Hematopoietic multipotent progenitor cell treated with erythropoietin and hydrocortisone succinate and interleukin-3 and kit ligand, for 6 days (in vitro differentiated cells): ENCODE data around the gene NBEAL2.
A peak's percentile ranks its signal among the peaks of the same experiment; 100 is the strongest.

Experiments
- DNase-seq: peaks from one replicate; pipeline ENCODE4 v3.0.0-alpha.2; 2015

The NBEAL2 gene

DNA sequence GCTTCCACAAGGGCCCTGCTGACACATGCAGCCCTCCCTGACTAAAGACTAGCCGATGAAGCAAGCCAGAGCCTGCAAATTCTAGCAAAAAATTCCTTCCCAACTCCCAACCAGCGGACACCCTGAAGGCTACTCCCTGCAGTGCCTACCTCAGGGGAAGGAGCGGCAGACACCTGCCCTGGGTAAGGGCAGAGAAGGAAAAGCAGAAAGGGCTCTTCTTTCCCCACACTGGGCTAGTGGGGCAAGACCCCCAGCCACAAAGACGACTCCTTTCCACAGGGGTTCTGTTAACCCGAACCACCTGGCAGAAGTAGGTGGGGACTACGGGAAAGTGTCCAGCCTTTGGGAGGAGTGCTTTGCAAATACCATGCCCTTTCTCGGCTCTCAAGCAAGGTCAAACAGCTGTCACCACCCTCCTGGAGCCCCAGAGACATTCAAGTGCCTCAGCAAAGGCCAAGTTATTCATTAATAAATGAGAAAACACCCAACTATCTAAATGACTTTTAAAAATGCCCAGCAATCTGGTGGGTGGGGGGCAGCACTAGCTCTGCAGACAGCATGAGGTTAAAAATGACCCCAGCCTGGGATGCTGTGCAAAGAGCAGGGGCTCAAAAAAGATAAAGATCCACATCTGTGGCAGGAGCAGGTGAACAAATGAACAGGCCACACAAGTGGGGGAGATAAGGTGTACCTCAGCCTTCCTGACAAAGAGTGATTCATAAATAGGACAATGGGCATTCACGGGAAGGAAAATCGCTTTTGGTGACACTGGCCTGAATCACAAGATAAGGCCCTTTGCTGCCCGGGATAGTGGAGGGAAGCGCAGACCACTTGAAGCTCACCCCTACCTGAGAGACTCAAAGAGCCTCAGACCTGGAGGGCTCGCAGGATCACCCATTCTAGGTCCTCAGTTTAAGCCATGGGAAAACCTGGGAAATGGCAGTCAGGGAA lies 36.0 kb upstream of the NBEAL2 start:
- DNase-seq: no peak

GRCh38 chr3:46944191-46944590 lies 35.3 kb upstream of the NBEAL2 start:
- DNase-seq: no peak

- peak; percentile 40 for DNase-seq
Measured at GRCh38 chr3:46946416-46946815, 33.0 kb upstream of the NBEAL2 start.

DNA sequence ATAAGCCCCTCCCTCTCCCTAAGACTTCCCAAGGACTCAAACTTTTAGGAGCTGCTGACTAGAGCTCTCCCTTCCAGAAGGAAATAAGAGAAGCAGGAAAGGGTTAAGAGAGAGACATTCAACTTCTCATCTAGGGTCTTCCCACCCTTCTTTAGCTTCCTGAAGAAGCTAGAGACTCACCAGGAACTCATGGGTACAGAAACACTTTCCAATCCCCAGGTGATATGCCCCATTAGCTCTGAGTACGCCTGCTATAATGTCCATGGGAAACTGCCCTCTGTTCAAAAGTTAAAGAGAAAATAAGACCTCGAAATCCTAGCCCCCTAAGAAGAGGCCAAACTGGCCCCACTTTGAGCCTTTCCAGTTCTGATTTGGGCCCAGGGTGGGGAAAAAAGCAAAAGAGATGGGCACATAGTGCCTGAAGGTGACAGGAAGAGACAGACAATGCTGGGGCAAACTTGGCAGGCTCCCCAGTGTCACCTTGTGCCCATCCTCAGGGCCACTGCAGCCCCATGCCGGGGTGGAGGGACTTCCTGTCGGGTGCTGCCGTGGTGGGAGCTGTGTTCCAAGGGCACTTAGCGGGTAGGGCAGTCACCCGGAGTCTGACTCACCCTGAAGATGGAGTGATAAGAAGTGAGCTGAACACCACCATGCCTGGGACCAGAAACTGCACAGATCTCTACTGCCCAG lies 32.5 kb upstream of the NBEAL2 start:
- peak; percentile 93 for DNase-seq

DNA sequence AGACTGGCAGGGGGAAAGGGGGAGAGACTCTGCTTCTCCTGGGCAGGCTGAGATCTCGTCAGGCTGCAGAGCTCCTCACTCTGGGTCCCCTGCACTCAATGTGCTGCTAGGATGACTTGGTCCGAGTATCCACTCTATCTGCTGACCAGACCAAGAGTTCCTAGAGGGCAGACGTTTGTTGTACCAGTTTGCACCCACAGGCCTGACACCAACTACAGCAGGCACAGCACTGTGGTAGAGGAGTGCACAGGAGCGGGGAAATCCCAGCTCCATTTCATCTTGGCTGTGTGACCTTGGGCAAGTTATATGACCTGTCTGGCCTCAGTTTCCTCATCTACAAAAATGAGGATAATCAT lies 31.9 kb upstream of the NBEAL2 start:
- no peak for DNase-seq

GRCh38 chr3:46947981-46948791 lies 31.3 kb upstream of the NBEAL2 start:
- DNase-seq: peak; percentile 89

DNA sequence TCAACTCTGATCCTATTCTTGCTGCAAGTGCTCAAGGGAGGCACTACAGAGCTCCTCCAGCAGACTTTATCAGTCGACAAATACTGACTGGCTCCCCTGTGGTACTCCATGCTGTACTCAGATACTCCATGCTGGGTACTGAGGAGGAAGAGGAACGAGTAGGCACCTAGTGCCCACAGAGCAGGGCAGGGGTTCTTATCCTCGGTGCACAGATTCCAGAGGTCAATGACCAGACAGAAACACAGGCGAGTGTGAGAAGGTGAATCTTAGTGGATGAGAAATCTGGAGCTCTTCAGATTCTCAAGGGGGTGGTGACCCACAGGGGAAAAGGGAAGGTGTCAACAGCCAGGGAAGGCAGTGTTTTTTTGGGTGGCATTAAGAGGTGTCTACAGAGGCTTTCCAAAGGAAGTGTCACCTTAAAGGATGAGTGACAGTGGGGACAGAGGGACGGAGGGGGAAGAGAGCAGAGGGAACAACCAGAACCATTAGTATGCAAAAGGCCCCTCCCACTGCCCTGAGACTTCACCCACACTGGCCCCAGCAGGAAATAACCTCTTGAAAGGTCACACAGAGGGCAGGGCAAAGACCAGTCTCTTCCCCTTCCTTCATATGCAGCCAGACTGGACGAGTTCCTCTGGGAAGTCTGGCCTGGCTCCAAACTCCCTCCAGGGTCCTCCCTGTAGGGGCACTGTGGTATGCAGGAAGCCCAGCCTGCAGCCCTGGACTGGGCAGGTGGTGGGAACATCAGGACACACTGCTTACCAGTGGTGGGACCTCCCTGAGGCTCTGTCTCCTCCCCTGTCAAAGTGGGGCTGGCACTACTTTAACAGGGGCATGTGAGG lies 30.4 kb upstream of the NBEAL2 start:
- no peak for DNase-seq

- no peak for DNase-seq
Measured at GRCh38 chr3:46950177-46950576, 29.3 kb upstream of the NBEAL2 start.

DNA sequence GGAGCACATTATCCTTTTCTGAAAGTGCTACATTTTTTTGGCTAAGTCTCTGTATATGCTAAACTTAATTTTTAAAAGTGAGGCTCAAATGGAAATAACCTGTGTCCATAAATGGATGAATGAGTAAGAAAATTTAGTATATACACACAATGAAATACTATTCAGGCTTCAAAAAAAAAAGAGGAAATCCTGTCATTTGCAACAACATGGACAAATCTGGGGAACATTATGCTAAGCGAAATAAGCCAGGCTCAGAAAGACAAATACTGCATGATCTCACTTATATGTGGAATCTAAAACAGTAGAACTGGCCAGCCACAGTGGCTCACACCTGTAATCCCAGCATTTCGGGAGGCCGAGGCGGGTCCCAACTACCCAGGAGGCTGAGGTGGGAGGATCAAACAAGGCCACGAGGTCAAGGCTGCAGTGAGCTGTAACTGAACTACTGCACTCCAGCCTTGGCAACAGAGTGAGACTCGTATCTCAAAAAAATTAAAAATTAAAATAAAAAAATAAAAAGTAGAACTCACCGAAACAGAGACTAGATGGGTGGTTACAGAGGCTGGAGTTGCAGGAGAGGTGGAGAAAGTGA lies 28.7 kb upstream of the NBEAL2 start:
- DNase-seq: no peak

DNA sequence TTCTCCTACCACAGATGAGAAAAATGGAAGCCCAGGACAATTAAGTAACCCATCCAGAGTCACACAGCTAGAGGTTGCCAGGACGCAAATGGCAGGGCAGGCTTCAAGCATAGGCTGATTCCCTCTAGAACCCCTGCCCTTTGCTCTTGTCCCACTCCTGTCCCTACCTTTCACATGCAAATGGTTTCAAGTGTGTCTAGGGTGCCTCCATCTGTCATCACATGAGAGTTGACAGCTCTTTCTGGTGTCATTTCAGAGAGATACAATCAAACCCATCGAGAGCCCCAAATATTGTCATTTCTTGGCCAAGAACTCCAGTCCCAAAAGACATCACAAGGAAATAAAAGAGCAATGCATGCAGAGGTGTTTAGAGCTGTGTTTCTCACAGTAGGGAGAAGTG lies 26.7 kb upstream of the NBEAL2 start:
- DNase-seq: no peak

GRCh38 chr3:46953234-46954010 lies 26.0 kb upstream of the NBEAL2 start:
- DNase-seq: peak; percentile 60

GRCh38 chr3:46954178-46954577 lies 25.3 kb upstream of the NBEAL2 start:
- no peak for DNase-seq

GRCh38 chr3:46955157-46955556 lies 24.3 kb upstream of the NBEAL2 start:
- DNase-seq: no peak

DNA sequence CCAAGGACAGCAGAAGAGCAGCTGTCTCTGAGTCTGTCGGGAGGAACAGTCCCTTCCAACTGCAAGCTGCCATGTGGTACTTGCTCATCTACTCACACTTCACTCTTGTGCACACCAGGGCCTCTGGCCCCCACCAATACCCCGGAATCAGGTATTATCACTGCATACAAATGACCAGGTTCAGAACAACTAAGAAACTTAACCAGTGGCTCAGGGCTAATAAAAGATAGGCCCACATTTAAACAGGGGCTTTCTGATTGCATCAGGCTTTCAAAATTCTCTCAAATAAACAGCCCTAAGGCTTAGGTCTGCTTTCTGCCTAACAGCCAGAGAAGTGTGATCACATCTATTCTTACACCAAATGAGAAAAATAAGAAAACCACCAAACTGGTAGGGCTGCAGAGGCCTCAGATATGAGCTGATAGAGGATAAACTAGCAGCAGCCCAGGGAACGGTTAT lies 23.6 kb upstream of the NBEAL2 start:
- DNase-seq: peak; percentile 61

- no peak for DNase-seq
Measured at GRCh38 chr3:46957092-46957820, 22.2 kb upstream of the NBEAL2 start.

DNA sequence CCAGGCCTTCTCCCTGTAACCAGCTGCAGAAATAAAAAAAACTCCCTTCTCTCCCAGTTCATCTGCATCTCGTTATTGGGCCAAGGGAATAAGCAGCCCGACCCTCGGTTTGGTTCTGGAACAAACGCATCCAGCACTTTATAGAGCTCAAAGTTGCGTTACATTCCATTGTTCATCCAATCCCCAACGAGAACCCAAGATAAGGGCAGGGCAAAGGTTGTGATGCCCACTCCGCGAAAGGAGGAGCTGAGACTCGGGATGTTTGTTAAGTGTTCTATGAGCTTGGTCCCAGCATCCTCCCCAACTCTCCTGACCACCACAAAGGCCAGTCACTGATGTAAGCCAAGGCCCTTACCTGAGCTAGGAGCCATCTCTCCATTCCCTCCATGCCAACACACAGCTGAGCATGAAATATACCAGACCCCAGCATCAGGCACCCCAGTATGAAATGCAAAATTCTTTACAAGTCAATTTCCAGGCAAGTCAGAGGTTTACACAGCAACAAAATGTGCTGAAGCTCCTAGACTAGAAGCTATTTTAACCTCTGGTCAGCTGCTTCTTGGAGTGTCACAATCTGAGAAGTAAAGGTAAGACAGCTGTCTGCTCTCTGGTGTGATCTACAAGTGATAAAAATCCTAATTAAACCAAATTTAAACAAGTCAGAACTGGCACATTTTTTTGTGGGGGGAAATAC lies 20.9 kb upstream of the NBEAL2 start:
- no peak for DNase-seq

- DNase-seq: peak; percentile 41
Measured at GRCh38 chr3:46959161-46959511, 20.3 kb upstream of the NBEAL2 start.

- DNase-seq: no peak
Measured at GRCh38 chr3:46960081-46960701, 19.3 kb upstream of the NBEAL2 start.

- DNase-seq: no peak
Measured at GRCh38 chr3:46960835-46961234, 18.6 kb upstream of the NBEAL2 start.
